NCI-H510A (cell line): ENCODE results near the gene TMEM156.
"Not testable (repeated sequence)": the region's sequence is repeated elsewhere in the genome, so short reads cannot be mapped to it uniquely, and the experiment has no call there.

Experiments
- DNase-seq: peaks from one replicate; lab custom pipeline; 2025; lab: John Stamatoyannopoulos, UW

TMEM156 gene

GRCh38 chr4:39043058-39043860, 11.1 kb upstream of the TMEM156 start:
- no peak for DNase-seq

- DNase-seq = no peak
These were observed 10.2 kb upstream of the TMEM156 start for GRCh38 chr4:39042366-39042765.

GRCh38 chr4:39039108-39039507, 6.9 kb upstream of the TMEM156 start:
- DNase-seq = no peak

- DNase-seq = no peak
These were observed 5.7 kb upstream of the TMEM156 start for GRCh38 chr4:39037941-39038340.

GRCh38 chr4:39037491-39037825, 5.2 kb upstream of the TMEM156 start:
- DNase-seq = no peak

GRCh38 chr4:39036172-39036571, 4.0 kb upstream of the TMEM156 start:
- no peak for DNase-seq

GRCh38 chr4:39031590-39032020, 604 bp downstream of the TMEM156 start:
- DNase-seq = not testable (repeated sequence)

- DNase-seq = no peak
These were observed 1.5 kb downstream of the TMEM156 start for GRCh38 chr4:39030725-39031124.

GRCh38 chr4:39029752-39030694, 2.2 kb downstream of the TMEM156 start:
- no peak for DNase-seq

GRCh38 chr4:39026096-39026495, 6.1 kb downstream of the TMEM156 start:
- DNase-seq = no peak

- no peak for DNase-seq
These were observed 6.6 kb downstream of the TMEM156 start for GRCh38 chr4:39025552-39026085.

- DNase-seq = no peak
These were observed 7.8 kb downstream of the TMEM156 start for GRCh38 chr4:39024311-39024865.

- no peak for DNase-seq
These were observed 9.2 kb downstream of the TMEM156 start for GRCh38 chr4:39023059-39023458.

GRCh38 chr4:39022241-39022640, 10.0 kb downstream of the TMEM156 start:
- DNase-seq = no peak

- no peak for DNase-seq
These were observed 10.6 kb downstream of the TMEM156 start for GRCh38 chr4:39021631-39022030.

GRCh38 chr4:39020130-39020529, 12.1 kb downstream of the TMEM156 start:
- no peak for DNase-seq

- no peak for DNase-seq
These were observed 18.2 kb downstream of the TMEM156 start for GRCh38 chr4:39014028-39014427.

- DNase-seq = no peak
These were observed 27.5 kb downstream of the TMEM156 start for GRCh38 chr4:39004758-39005157.

- DNase-seq = not testable (repeated sequence)
These were observed 30.2 kb downstream of the TMEM156 start for GRCh38 chr4:39002058-39002457.

GRCh38 chr4:38995660-38996005, 36.6 kb downstream of the TMEM156 start:
- no peak for DNase-seq

GRCh38 chr4:38994135-38994534, 38.1 kb downstream of the TMEM156 start:
- DNase-seq = no peak

- no peak for DNase-seq
These were observed 38.5 kb downstream of the TMEM156 start for GRCh38 chr4:38993683-38994082.

GRCh38 chr4:38990241-38990640, 42.0 kb downstream of the TMEM156 start:
- DNase-seq = no peak
